A549 (cell line): ENCODE measurements around the gene PACS1. TPM values are rescaled to one million over a fixed set of nuclear protein-coding genes. Genes with fewer than 3 reads are reported as not detected.

Source experiments
- ATAC-seq, 2 experiments: fragments of 200-7000 bp in 1 of 2; fragments of >200 bp in 1 of 2; cut with Nextera tagmentation in 1 of 2; cut with Tn5 transposase in 1 of 2; 3 replicates each; pipeline versions ENCODE4 v1.8.0 to v1.9.1; 2018 to 2020; ENCODE audit warnings: mild to moderate bottlenecking in 1 of 2, moderate library complexity in 1 of 2
- CTCF ChIA-PET: fragments of 300-600 bp; sonication (Branson Sonifier 250); formaldehyde crosslinking; extraction: SDS; loops from one replicate; lab custom pipeline; 2021; ENCODE audit warnings: antibody characterized with exemption, inconsistent platforms; lab: Yijun Ruan, JAX
- POLR2A ChIA-PET: fragments of 350-600 bp; formaldehyde crosslinking; extraction: SDS; loops from one replicate; lab custom pipeline; 2021; ENCODE audit warnings: antibody characterized with exemption, inconsistent platforms; lab: Yijun Ruan, JAX
- DNase-seq, 2 experiments: peaks; one replicate each; pipeline versions ENCODE4 v3.0.0 to v3.0.0-alpha.2; 2011 to 2016; ENCODE audit warnings: low read depth in 1 of 2, low spot score in 1 of 2
- FAIRE-seq: peaks from 2 replicates; lab custom pipeline; 2011; peaks lifted over from hg19 to GRCh38; lab: Jason Lieb, UNC
- H3K27ac ChIP-seq, 2 experiments: fragments of >200 bp; sonication (Bioruptor Twin); formaldehyde crosslinking; 3 replicates each; pipeline ENCODE4 v1.5.1; 2016 to 2017
- H3K4me1 ChIP-seq: fragments of >200 bp; sonication (Bioruptor Twin); formaldehyde crosslinking; 3 replicates; pipeline ENCODE4 v1.6.1; 2016
- H3K4me2 ChIP-seq: fragments of >200 bp; sonication (Bioruptor Twin); formaldehyde crosslinking; 3 replicates; pipeline ENCODE4 v1.6.1; 2016
- H3K4me3 ChIP-seq: fragments of >200 bp; sonication (Bioruptor Twin); formaldehyde crosslinking; 3 replicates; pipeline ENCODE4 v1.5.1; 2016
- H3K9me3 ChIP-seq: fragments of >200 bp; sonication (Bioruptor Twin); formaldehyde crosslinking; 3 replicates; pipeline ENCODE4 v1.6.1; 2016
- CBX8 ChIP-seq: fragments of 200-600 bp; sonication (generic); IDR thresholded peaks from 2 replicates; pipeline ENCODE4 v1.6.1; 2016
- CEBPB ChIP-seq, 2 experiments: fragments of >200 bp in 1 of 2; sonication (Bioruptor Twin) in 1 of 2; formaldehyde crosslinking in 1 of 2; IDR thresholded peaks; 2 replicates each; pipeline ENCODE4 v1.6.1; 2012 to 2016
- CHD2 ChIP-seq: fragments of 150-350 bp; IDR thresholded peaks from 2 replicates; pipeline ENCODE4 v1.6.1; 2014; ENCODE audit warnings: low read length; ENCODE audit not compliant: partially characterized antibody
- CHD4 ChIP-seq: fragments of 200-600 bp; sonication (generic); IDR thresholded peaks from 2 replicates; pipeline ENCODE4 v1.6.1; 2016; ENCODE audit warnings: antibody characterized with exemption, mild to moderate bottlenecking, borderline replicate concordance
- E2F6 ChIP-seq: IDR thresholded peaks from 2 replicates; pipeline ENCODE4 v1.6.1; 2012; ENCODE audit warnings: low read depth, borderline replicate concordance
- EHF ChIP-seq: fragments of 250-450 bp; sonication (Bioruptor Pico); IDR thresholded peaks from 2 replicates; pipeline ENCODE4 v1.5.0; 2020; ENCODE audit warnings: mild to moderate bottlenecking
- EP300 ChIP-seq, 2 experiments: fragments of >200 bp; sonication (Bioruptor Twin); formaldehyde crosslinking; IDR thresholded peaks; 2 replicates in 1 of 2; 3 replicates in 1 of 2; pipeline ENCODE4 v1.6.1; 2016 to 2017
- FOXS1 ChIP-seq: fragments of 250-450 bp; sonication (Bioruptor Pico); IDR thresholded peaks from 2 replicates; pipeline ENCODE4 v1.5.0; 2020; ENCODE audit warnings: mild to moderate bottlenecking, moderate library complexity
- HEYL ChIP-seq: fragments of 250-450 bp; sonication (Bioruptor Pico); IDR thresholded peaks from 2 replicates; pipeline ENCODE4 v1.8.0; 2021; ENCODE audit warnings: mild to moderate bottlenecking, moderate library complexity
- HMGXB4 ChIP-seq: fragments of 250-450 bp; sonication (Bioruptor Pico); IDR thresholded peaks from 2 replicates; pipeline ENCODE4 v1.5.0; 2021; ENCODE audit warnings: mild to moderate bottlenecking, moderate library complexity, borderline replicate concordance
- JUNB ChIP-seq: fragments of >200 bp; sonication (Bioruptor Twin); formaldehyde crosslinking; IDR thresholded peaks from 2 replicates; pipeline ENCODE4 v1.6.1; 2016
- MAFK ChIP-seq: fragments of 450-650 bp; IDR thresholded peaks from 2 replicates; pipeline ENCODE4 v1.6.1; 2014; ENCODE audit not compliant: partially characterized antibody
- MAZ ChIP-seq: fragments of 150-350 bp; IDR thresholded peaks from 2 replicates; pipeline ENCODE4 v1.6.1; 2014; ENCODE audit warnings: antibody characterized with exemption, low read depth, low read length, borderline replicate concordance
- NFE2L2 ChIP-seq: fragments of 150-350 bp; conservative IDR thresholded peaks from 2 replicates; pipeline ENCODE4 v1.6.1; 2014; ENCODE audit warnings: low read length
- NPAS2 ChIP-seq: fragments of 250-450 bp; sonication (Bioruptor Pico); IDR thresholded peaks from 2 replicates; pipeline ENCODE4 v1.8.0; 2022; ENCODE audit warnings: mild to moderate bottlenecking, moderate library complexity, borderline replicate concordance
- POLR2AphosphoS2 ChIP-seq: conservative IDR thresholded peaks from 2 replicates; pipeline ENCODE4 v1.6.1; 2012; ENCODE audit warnings: low read length, improper control_type of control experiment, inconsistent platforms
- RAD21 ChIP-seq, 2 experiments: fragments of >200 bp in 1 of 2; sonication (Bioruptor Twin) in 1 of 2; formaldehyde crosslinking in 1 of 2; IDR thresholded peaks in 1 of 2; conservative IDR thresholded peaks in 1 of 2; 2 replicates in 1 of 2; 3 replicates in 1 of 2; pipeline ENCODE4 v1.6.1; 2012 to 2018; ENCODE audit warnings: inconsistent platforms in 1 of 2
- RARB ChIP-seq: fragments of 250-450 bp; sonication (Bioruptor Pico); IDR thresholded peaks from 2 replicates; pipeline ENCODE4 v1.8.0; 2021; ENCODE audit warnings: mild to moderate bottlenecking, moderate library complexity
- SMC3 ChIP-seq: fragments of >200 bp; sonication (Bioruptor Twin); formaldehyde crosslinking; IDR thresholded peaks from 3 replicates; pipeline ENCODE4 v1.6.1; 2018; ENCODE audit warnings: inconsistent platforms
- TP53 ChIP-seq: fragments of 250-450 bp; sonication (Bioruptor Pico); IDR thresholded peaks from 2 replicates; pipeline ENCODE4 v1.5.0; 2021; ENCODE audit warnings: mild to moderate bottlenecking, moderate library complexity
- WGBS: methylation state at CpG from one replicate; pipeline ENCODE4 v1.1.6; 2017; ENCODE audit errors: missing lambda C conversion rate; 5-methylcytosine and 5-hydroxymethylcytosine counted together
- polyA plus RNA-seq, 4 experiments: library from polyadenylated mRNA; depleted of rRNA in 3 of 4; stranded (reverse); fragments of >200 nt; fragmentation: RNase III in 1 of 4; extraction: RNeasy Plus Mini Kit Qiagen cat#74134 plus additional on column Dnase treatment in 1 of 4; gene quantifications; 2 replicates in 3 of 4; 3 replicates in 1 of 4; pipeline ENCODE4 v1.2.3, GENCODE V29; 2011 to 2017

The PACS1 gene
- polyA plus RNA-seq, 2 of the 4 experiments (the other 2 are of a cell fraction) = 48.2 to 59.1 TPM

DNA sequence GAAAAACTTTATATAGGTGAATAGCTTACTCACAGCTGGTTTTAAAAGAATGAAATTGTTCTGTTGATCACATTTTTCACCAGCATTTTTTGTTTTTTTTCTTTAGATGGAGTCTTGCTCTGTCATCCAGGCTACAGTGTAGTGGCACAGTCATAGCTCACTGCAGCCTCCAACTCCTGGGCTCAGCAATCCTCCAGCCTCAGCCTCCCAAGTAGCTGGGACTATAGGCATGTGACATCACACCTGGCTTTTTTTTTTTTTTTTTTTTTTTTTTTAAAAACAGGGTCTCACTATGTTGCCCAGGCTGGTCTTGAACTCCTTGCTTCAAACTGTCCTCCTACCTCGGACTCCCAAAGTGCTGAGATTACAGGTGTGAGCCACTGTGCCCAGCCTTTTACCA lies 3.6 kb downstream of the PACS1 start:
- POLR2A ChIA-PET = no interaction called here
- Histone ChIP-seq H3K4me3 (no peak overlapping the region), H3K9me3 (no peaks in the 10 kb centered on the region), H3K4me1 (peaks cover 40% of the 10 kb centered on the region), H3K4me2 (no peak overlapping the region), H3K27ac (no peak overlapping the region)
- 96% methylated on average over 1 of the region's 1 CpG for WGBS
- CTCF ChIA-PET = interaction anchor here (0.6 to 6.7 kb wide), 2 partner anchors 61 to 185 kb away, joined by 3 to 112 read pairs; no protein-coding TSS in a partner anchor
- DNase-seq = no peak
- no peak for TF ChIP-seq NFE2L2
- no peak for TF ChIP-seq CBX8
- no peak for TF ChIP-seq JUNB
- no peak for TF ChIP-seq NPAS2 (CRISPR knock-in tag)
- TF ChIP-seq POLR2AphosphoS2 = no peak
- TF ChIP-seq E2F6 = no peak
- TF ChIP-seq EHF = no peak
- FAIRE-seq = no peak
- ATAC-seq = no peak

GRCh38 chr11:66075273-66075672 lies 5.2 kb downstream of the PACS1 start:
- Histone ChIP-seq H3K4me2 (no peak overlapping the region), H3K27ac (no peak overlapping the region), H3K9me3 (no peaks in the 10 kb centered on the region), H3K4me1 (peaks cover 46% of the 10 kb centered on the region), H3K4me3 (no peak overlapping the region)
- CTCF ChIA-PET = interaction anchor here (1.4 to 9.7 kb wide), 4 partner anchors 6 to 49 kb away, joined by 3 to 82 read pairs (median 3); partner anchors contain the start of genes PACS1 and SF3B2
- POLR2A ChIA-PET = no interaction called here
- DNase-seq (no peak), FAIRE-seq (no peak), ATAC-seq (no peak)
- no peak for TF ChIP-seq CHD4
- TF ChIP-seq HMGXB4 (CRISPR knock-in tag) = no peak
- no peak for TF ChIP-seq MAZ
- no peak for TF ChIP-seq MAFK
- no peak for TF ChIP-seq TP53 (CRISPR knock-in tag)
- no peak for TF ChIP-seq SMC3
- TF ChIP-seq RAD21 (conservative IDR thresholded peaks at IDR 0.05 in 1 of 2, IDR thresholded peaks at IDR 0.05 in 1 of 2) = no peak
- no peak for TF ChIP-seq HEYL (CRISPR knock-in tag)
- 96% methylated on average over 4 of the region's 4 CpGs for WGBS

GRCh38 chr11:66076561-66076960 lies 6.5 kb downstream of the PACS1 start:
- Histone ChIP-seq H3K27ac (peak overlapping the region in 1 of 2 experiments; percentile 8; a peak in 2 of 6 replicates), H3K4me1 (peaks cover 59% of the 10 kb centered on the region), H3K4me2 (no peak overlapping the region), H3K9me3 (no peaks in the 10 kb centered on the region), H3K4me3 (no peak overlapping the region)
- FAIRE-seq (no peak), DNase-seq (no peak), ATAC-seq (no peak)
- no peak for TF ChIP-seq HMGXB4 (CRISPR knock-in tag)
- no peak for TF ChIP-seq CEBPB (IDR thresholded peaks at IDR 0.05)
- no peak for TF ChIP-seq FOXS1
- TF ChIP-seq EP300 (IDR thresholded peaks at IDR 0.05) = no peak
- no peak for TF ChIP-seq CHD2
- TF ChIP-seq RARB (CRISPR knock-in tag) = no peak
- CTCF ChIA-PET = interaction anchor here (0.8 to 9.7 kb wide), 7 partner anchors 7 to 48 kb away, joined by 3 to 82 read pairs (median 3); partner anchors contain the start of genes PACS1 and SF3B2
- WGBS = 86% methylated on average over 9 of the region's 9 CpGs
- POLR2A ChIA-PET = no interaction called here
